Stimulated activated CD4-positive, alpha-beta T cell treated with anti-CD3 and anti-CD28 coated beads, Interleukin-15, amount 100 ng/mL, for 48 hours (primary cell): ENCODE data around the gene CCNF.
A peak's percentile ranks its signal among the peaks of the same experiment; 100 is the strongest.

ENCODE experiments used
- DNase-seq, 2 donors: peaks; one replicate each; pipeline ENCODE4 v3.0.0-alpha.2; 2020; ENCODE audit warnings: low read depth in 2 of 2

CCNF gene

GRCh38 chr16:2484898-2485508 is 55.8 kb downstream of the CCNF start:
- DNase-seq: no peak

DNA sequence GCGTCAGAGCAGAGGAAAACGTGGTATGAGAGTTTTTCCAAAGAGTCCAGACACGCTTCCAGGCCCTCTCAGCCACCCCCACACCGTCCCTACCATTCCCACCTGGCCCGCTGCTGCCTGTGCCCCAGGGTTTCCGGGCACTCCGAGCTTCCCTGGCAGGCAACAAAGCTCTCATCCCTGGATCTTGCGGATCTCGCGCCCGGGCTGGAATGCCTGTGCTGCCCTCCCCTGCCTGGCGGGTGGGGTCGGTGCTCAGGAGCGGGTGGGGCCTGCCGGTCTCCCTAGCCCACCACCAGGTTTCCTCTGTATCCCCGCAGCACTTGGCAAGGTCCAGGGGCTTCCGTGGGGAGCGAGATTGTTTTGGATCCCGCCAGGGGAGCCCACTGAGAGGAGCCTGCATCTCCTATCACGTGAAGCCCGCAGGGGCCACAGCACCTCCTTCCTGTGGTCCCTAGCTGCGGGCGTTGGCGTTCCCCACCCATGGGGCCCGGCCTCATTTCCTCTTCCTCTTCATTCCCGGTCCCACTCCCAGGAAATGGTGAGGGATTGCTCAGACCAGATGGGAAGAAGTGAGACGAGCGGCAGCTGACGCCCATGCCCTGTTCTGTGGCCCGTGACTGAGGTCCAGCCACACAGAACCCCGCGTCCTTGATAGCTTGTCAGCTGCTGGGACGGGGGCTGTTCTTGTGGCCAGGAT is 56.7 kb downstream of the CCNF start:
- no peak for DNase-seq

- DNase-seq: peak; percentile 63 to 65
These were observed 57.6 kb downstream of the CCNF start for GRCh38 chr16:2486645-2487516.

GRCh38 chr16:2487517-2487842 is 58.2 kb downstream of the CCNF start:
- no peak for DNase-seq

- DNase-seq: no peak
These were observed 58.8 kb downstream of the CCNF start for GRCh38 chr16:2487903-2488531.

DNA sequence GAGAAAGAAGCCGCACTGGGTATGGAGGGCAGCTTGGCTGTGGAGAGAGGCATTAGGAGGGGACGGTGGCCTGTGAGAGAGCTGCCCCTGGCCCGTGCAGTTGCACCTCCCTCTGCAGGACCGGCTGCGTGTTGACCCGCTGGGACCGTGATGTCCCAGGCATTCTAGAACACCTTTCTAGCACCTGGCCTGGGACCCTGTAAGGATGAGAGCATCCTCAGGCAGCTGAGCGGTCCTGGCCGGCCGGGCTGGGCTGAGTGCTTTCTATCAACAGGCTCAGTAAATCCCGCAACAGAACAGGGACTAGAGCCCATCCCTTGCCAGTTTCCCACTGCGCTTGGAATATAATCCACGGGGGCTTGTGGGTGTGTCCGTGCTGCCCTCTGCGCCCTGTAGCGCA is 60.3 kb downstream of the CCNF start:
- DNase-seq: no peak

DNA sequence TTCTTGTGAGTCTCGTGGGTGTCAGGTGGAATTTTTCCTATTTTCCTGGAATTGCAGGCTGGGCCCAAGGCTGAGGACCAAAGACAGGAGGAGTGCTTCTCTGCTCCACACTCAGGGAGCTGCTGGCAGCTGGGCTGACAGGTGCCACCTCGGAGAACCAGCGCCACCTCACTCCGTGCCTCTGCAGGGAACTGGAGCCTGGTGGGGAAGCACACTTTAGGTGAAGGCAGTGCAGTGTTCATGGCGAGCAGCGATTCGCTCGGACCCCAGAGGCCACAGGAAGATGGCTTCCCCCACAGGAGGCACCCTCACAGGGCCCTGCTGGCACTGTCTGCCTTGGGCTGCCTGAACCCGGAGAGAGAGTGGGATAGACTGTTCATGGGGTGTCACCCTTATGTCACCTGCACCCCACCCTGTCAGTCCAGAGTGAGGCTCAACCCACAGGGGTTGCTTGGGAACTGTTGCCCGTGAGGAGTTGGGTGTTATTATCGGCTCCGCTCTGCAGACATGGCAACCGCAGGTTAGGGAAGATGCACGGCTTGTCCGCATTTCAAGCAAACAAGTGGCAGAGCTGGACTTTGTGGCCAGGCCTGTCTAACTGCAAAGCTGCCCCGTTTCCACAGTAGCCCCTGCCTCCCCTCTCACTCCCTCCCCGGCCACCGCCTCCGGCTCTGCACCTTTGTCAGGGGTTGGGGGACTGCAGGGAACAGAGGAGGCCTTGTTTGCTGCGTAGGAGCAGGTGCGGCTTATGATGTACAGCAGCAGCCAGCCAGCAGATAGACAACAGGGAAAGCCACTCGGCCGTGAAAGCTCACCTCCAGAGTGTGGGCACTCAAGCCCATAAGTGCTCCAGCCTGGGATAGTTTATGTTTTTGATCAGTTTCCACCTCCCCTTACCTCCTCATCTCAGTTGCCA is 61.2 kb downstream of the CCNF start:
- no peak for DNase-seq

GRCh38 chr16:2492292-2492691 is 63.0 kb downstream of the CCNF start:
- DNase-seq: no peak

- DNase-seq: no peak
These were observed 64.4 kb downstream of the CCNF start for GRCh38 chr16:2493605-2494004.

DNA sequence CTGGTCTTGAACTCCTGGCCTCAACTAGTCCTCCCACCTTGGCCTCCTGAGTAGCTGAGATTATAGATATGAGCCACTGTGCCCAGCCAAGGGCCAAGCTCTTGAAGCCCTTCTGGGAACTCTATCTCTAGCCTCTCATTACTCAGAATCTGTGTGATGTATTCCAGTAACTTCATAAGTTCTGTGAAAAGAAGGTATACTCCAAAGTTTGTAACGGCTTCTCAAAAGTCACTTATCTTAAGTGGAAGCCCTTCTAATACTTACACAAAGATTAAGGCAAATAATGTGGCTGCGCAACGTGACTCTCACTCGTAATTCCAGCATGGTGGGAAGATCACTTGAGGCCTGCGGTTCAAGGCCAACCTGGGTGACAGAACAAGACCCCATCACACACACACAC is 65.4 kb downstream of the CCNF start:
- no peak for DNase-seq

GRCh38 chr16:2495041-2495440 is 65.8 kb downstream of the CCNF start:
- DNase-seq: no peak

GRCh38 chr16:2496223-2497115 is 67.2 kb downstream of the CCNF start:
- DNase-seq: no peak

DNA sequence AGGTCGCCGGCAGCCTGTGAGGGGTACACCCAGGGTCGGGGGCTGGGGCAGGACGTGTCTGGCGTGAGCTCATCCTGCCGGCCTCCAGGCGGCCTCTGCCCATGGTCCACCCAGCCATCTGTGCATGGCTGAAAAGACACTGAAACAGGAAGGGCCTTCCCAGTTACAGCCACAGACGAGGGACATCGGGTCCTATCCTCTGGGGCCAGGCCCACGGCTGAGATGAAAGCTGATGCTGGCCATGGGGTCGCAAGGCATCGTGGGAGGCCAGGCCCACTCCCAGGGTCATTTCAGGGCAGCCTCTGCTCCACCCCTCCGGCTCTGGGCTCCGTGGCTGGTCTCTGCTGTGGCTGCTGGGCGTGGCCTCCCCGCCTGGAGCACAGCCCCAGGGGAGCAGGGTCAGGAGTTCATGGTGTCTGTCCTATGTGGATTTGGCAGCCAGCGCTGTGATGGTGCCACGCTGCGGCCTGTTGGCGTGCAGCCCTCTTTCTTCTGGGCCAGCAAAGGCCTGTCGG is 67.9 kb downstream of the CCNF start:
- DNase-seq: no peak

GRCh38 chr16:2497695-2498484 is 68.6 kb downstream of the CCNF start:
- DNase-seq: no peak

GRCh38 chr16:2498531-2499253 is 69.4 kb downstream of the CCNF start:
- no peak for DNase-seq

- DNase-seq: no peak
These were observed 70.2 kb downstream of the CCNF start for GRCh38 chr16:2499454-2499853.

DNA sequence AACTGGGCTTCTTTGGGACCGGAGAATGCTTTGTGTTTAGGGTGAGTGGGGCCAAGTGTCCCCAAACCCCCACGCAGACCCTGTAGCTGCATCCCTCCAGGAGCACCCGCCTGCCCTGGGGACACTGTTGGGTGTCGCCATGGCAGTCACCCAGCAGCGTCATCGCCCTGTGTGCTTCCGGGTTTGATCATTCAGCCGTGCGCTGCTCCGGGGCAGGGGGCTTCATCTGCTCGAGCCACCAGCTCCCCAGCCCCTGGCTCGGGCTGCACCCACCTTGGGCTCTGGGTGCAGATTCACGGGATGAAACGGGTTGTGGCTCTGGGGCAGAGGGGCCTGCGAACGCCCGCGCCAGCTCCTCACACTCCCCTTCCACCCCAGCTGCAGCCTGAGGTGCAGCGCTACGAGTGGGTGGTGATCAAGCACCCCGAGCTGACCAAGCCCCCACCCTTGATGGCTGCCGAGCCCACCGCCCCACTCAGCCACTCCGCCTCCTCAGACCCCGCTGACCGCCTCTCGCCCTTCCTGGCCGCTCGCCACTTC is 70.7 kb downstream of the CCNF start:
- DNase-seq: no peak

DNA sequence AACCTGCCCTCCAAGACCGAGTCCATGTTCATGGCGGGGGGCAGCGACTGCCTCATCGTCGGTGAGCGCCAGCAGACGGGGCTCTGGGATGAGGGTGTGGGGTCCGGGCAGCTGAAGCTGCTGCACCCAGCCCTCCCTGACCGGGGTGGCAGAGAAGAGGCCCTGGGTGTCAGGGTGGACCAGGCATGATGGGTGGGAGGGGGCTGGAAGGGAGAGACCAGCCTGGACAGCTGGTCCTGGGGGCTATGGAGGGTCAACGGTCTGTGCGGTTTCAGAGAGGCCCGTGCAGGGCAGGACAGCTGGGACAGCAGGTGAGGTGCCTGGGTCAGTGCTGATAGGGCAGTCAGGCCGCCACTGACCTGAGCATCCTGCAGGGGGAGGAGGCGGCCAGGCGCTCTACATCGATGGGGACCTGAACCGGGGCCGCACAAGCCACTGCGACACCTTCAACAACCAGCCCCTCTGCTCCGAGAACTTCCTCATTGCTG is 71.2 kb downstream of the CCNF start:
- no peak for DNase-seq
